ENCODE measurements around the gene DCAF5.
A peak's percentile ranks its signal among the peaks of the same experiment; 100 is the strongest.

The DCAF5 gene

GRCh38 chr14:69153873-69154270, 953 bp upstream of the DCAF5 start:
- Histone ChIP-seq H3K27ac (replicated peaks) (no peak overlapping the region), H3K27me3 (ENCODE audit: insufficient read depth, poor library complexity, severe bottlenecking) (no peaks in the 10 kb centered on the region), H3K4me3 (replicated peaks; ENCODE audit: insufficient read depth, low read length) (peak overlapping the region; percentile 67; the same call in 1 of the 2 replicates)
- no peak for TF ChIP-seq REST (IDR thresholded peaks at IDR 0.05; ENCODE audit: insufficient replicate concordance, low read depth)
- TF ChIP-seq POLR2AphosphoS5 (IDR thresholded peaks at IDR 0.05; ENCODE audit: low read depth), result no peak
- no peak for TF ChIP-seq GABPA (IDR thresholded peaks at IDR 0.05; ENCODE audit: low read depth)
- TF ChIP-seq CTCF (IDR thresholded peaks at IDR 0.05; ENCODE audit: insufficient read depth, low read length), result no peak
- TF ChIP-seq SPI1 (IDR thresholded peaks at IDR 0.05; ENCODE audit: borderline replicate concordance, low read depth), result no peak
- no peak for DNase-seq (ENCODE audit: low read depth in 1 of 2, low spot score in 1 of 2)

- H3K27ac ChIP-seq (replicated peaks), result no peak overlapping the region; the same call in 1 of the 2 replicates
- DNase-seq (ENCODE audit: low read depth in 1 of 2, low spot score in 1 of 2), result peak in 1 of 2 experiments; percentile 62
- no peak for TF ChIP-seq CTCF (IDR thresholded peaks at IDR 0.05; ENCODE audit: insufficient read depth, low read length)
- TF ChIP-seq SPI1 (IDR thresholded peaks at IDR 0.05; ENCODE audit: borderline replicate concordance, low read depth), result no peak
- TF ChIP-seq REST (IDR thresholded peaks at IDR 0.05; ENCODE audit: insufficient replicate concordance, low read depth), result no peak
- TF ChIP-seq POLR2AphosphoS5 (IDR thresholded peaks at IDR 0.05; ENCODE audit: low read depth), result no peak
- no peak for TF ChIP-seq GABPA (IDR thresholded peaks at IDR 0.05; ENCODE audit: low read depth)
Measured at GRCh38 chr14:69153152-69153872, 393 bp upstream of the DCAF5 start.

GRCh38 chr14:69152181-69152901, 578 bp downstream of the DCAF5 start:
- peak overlapping the region; percentile 88 for H3K27ac ChIP-seq (replicated peaks)
- H3K4me3 ChIP-seq (replicated peaks; ENCODE audit: insufficient read depth, low read length), result peak overlapping the region; percentile 67
- H3K27me3 ChIP-seq (ENCODE audit: insufficient read depth, poor library complexity, severe bottlenecking), result no peaks in the 10 kb centered on the region
- peak; percentile 6 to 16 for DNase-seq (ENCODE audit: low read depth in 1 of 2, low spot score in 1 of 2)
- no peak for TF ChIP-seq SPI1 (IDR thresholded peaks at IDR 0.05; ENCODE audit: borderline replicate concordance, low read depth)
- TF ChIP-seq REST (IDR thresholded peaks at IDR 0.05; ENCODE audit: insufficient replicate concordance, low read depth), result no peak
- TF ChIP-seq GABPA (IDR thresholded peaks at IDR 0.05; ENCODE audit: low read depth), result no peak
- TF ChIP-seq POLR2AphosphoS5 (IDR thresholded peaks at IDR 0.05; ENCODE audit: low read depth), result no peak
- no peak for TF ChIP-seq CTCF (IDR thresholded peaks at IDR 0.05; ENCODE audit: insufficient read depth, low read length)

More at GRCh38 chr14:69153152-69153872, 393 bp upstream of the DCAF5 start:
- no peaks in the 10 kb centered on the region for H3K27me3 ChIP-seq (ENCODE audit: insufficient read depth, poor library complexity, severe bottlenecking)
- H3K4me3 ChIP-seq (replicated peaks; ENCODE audit: insufficient read depth, low read length), result peak overlapping the region; percentile 67

Data from HL-60 (cell line).